Endothelial cell (in vitro differentiated cells): ENCODE data around the gene HCRTR1. TPM values are rescaled to one million over a fixed set of nuclear protein-coding genes. Genes with fewer than 3 reads are reported as not detected.

Experiments
- DNase-seq: peaks from one replicate; pipeline ENCODE4 v3.0.0; 2021; ENCODE audit warnings: low spot score
- H3K27ac Mint-ChIP-seq: one replicate; pipeline ENCODE4 v1.8.0; 2021; ENCODE audit warnings: mixed read lengths, inconsistent platforms; ENCODE audit not compliant: unreplicated experiment
- H3K27me3 Mint-ChIP-seq: one replicate; pipeline ENCODE4 v1.8.0; 2021; ENCODE audit warnings: mild to moderate bottlenecking, moderate library complexity, mixed read lengths, inconsistent platforms; ENCODE audit not compliant: unreplicated experiment
- H3K36me3 Mint-ChIP-seq: one replicate; pipeline ENCODE4 v1.8.0; 2021; ENCODE audit warnings: mild to moderate bottlenecking, low read depth, mixed read lengths, inconsistent platforms; ENCODE audit not compliant: unreplicated experiment
- H3K4me1 Mint-ChIP-seq: one replicate; pipeline ENCODE4 v1.8.0; 2021; ENCODE audit warnings: mild to moderate bottlenecking, mixed read lengths, inconsistent platforms; ENCODE audit not compliant: unreplicated experiment
- H3K4me3 Mint-ChIP-seq: one replicate; pipeline ENCODE4 v1.8.0; 2021; ENCODE audit warnings: mild to moderate bottlenecking, mixed read lengths, inconsistent platforms; ENCODE audit not compliant: unreplicated experiment
- H3K9me3 Mint-ChIP-seq: one replicate; pipeline ENCODE4 v1.8.0; 2021; ENCODE audit warnings: mixed read lengths, inconsistent platforms; ENCODE audit not compliant: unreplicated experiment
- CTCF ChIP-seq: fragments of 200-600 bp; sonication (generic); IDR thresholded peaks from one replicate; pipeline ENCODE4 v1.5.0; 2021; ENCODE audit warnings: antibody characterized with exemption; ENCODE audit not compliant: unreplicated experiment
- long read RNA-seq: library from polyadenylated mRNA; unstranded; transcript quantifications from one replicate; pipeline ENCODE4 v2.0.0, GENCODE V29; 2020; ENCODE audit not compliant: unreplicated experiment
- total RNA-seq: library from RNA; stranded (reverse); fragmentation: NEBNext Ultra II Directional; extraction: Animal tissue kit (Norgen Biotek cat#: 25700); gene quantifications from one replicate; pipeline ENCODE4 v1.2.1, GENCODE V29; 2021; ENCODE audit not compliant: unreplicated experiment

The HCRTR1 gene
- total RNA-seq, result not detected
- long read RNA-seq, result 0 reads

- no peaks in the 10 kb centered on the region for H3K9me3 Mint-ChIP-seq
- H3K27ac Mint-ChIP-seq, result no peak within 1 kb of the TSS
- DNase-seq, result no peak
- TF ChIP-seq CTCF, result no peak
- H3K36me3 Mint-ChIP-seq, result peaks cover 5% of the 10 kb centered on the region
- peaks cover 27% of the 10 kb centered on the region for H3K4me1 Mint-ChIP-seq
- H3K4me3 Mint-ChIP-seq, result peak within 1 kb of the TSS; percentile 90
- peaks cover 13% of the 10 kb centered on the region for H3K27me3 Mint-ChIP-seq
Measured at GRCh38 chr1:31617218-31617915, at the start of gene HCRTR1. Gene HCRTR1 (plus strand): TSS chr1:31617689. CDS start chr1:31619193, 1,504 bp downstream.

DNA sequence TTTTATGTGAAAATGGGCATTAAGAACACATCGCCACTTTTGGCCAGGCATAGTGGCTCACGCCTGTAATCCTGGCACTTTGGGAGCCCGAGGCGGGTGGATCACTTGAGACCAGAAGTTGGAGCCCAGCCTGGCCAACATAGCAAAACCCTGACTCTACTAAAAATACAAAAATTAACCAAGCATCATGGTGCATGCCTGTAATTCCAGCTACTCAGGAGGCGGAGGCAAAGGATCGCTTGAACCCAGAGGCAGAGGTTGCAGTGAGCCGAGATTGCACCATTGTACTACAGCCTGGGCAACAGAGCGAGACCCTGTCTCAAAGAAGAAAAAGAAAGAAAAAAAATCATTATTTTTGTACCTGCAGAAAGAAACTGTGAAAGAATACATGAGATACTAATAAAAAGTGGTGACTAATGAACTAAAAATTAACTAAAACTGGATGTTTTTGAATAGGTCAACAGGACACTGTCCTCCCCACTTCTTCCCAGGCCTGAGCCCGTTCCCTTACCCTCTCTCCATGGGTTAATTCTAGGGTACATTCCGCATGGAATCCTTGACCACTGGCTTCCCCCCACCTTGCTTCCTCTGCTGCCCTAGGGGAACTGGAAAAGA lies 49.4 kb upstream of the HCRTR1 start:
- no peak overlapping the region for H3K27ac Mint-ChIP-seq
- no peak overlapping the region for H3K4me3 Mint-ChIP-seq
- no peaks in the 10 kb centered on the region for H3K36me3 Mint-ChIP-seq
- peaks cover 4% of the 10 kb centered on the region for H3K4me1 Mint-ChIP-seq
- no peaks in the 10 kb centered on the region for H3K9me3 Mint-ChIP-seq
- TF ChIP-seq CTCF, result no peak
- peaks cover 3% of the 10 kb centered on the region for H3K27me3 Mint-ChIP-seq
- no peak for DNase-seq

DNA sequence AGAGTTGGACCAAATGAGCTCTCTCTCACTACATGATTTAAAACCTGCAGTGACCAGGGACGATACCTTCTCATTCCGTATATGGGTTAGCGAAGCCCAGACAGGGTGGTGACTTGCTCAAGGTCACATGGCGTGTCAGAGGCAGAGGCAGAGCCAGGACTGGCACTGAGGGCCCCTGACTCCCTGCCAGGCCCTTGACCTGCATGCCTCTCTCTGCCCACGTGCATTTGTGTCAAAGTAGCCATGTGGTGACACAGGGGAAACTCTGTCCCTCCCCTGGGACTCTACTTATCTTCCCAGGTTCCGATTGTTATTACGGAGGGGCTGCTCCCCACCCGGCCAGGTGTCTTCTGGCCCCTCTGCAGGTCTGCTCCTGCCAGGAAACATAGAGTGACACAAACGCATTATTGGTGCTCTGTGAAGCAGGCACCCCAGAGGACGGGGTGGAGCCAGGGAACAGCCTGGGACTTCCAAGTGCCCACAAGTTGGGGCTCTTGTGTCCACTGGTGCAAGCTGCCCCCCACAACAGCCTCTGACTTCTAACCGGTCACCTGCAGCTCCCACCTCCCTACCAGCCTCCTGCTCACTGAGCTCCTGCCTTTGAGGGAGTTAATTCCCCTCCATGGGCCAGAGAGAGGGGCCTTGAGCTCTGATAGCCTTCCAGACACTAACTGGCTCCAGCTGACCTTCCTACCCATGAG lies 48.4 kb upstream of the HCRTR1 start:
- no peaks in the 10 kb centered on the region for H3K4me1 Mint-ChIP-seq
- no peaks in the 10 kb centered on the region for H3K9me3 Mint-ChIP-seq
- H3K27me3 Mint-ChIP-seq, result peaks cover 3% of the 10 kb centered on the region
- H3K27ac Mint-ChIP-seq, result no peak overlapping the region
- no peak for DNase-seq
- no peaks in the 10 kb centered on the region for H3K36me3 Mint-ChIP-seq
- H3K4me3 Mint-ChIP-seq, result no peak overlapping the region
- TF ChIP-seq CTCF, result no peak

DNA sequence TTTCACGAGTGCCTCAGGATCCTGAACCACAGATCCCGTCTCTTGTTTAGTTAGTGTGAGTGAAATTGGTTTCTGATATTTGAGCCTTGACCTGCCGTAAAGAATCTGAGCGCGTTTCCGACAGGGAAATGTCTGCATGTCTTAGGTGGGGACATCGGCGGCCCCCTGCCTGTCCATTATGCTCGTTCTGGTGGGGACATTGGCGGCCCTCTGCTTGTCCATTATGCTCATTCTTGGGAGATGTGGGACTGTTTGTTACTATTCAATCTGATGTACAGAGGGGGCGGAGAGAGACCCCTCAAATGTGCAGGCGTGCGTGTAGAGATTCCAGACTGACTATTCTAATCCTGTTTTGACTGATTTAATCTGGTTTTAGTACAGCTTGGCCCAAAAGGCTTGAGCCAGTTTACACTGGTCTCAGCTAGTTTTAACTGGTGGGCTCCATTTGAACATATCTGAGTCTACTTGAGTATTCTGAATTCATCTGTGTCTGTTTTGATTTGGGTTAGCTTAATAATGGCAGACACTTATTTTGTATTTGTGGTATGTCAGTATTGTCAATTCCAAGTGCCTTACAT lies 47.8 kb upstream of the HCRTR1 start:
- TF ChIP-seq CTCF, result no peak
- Mint-ChIP-seq H3K27me3 (peaks cover 3% of the 10 kb centered on the region), H3K4me1 (no peaks in the 10 kb centered on the region), H3K27ac (no peak overlapping the region), H3K4me3 (no peak overlapping the region), H3K9me3 (no peaks in the 10 kb centered on the region), H3K36me3 (no peaks in the 10 kb centered on the region)
- no peak for DNase-seq
